ENCODE data around the gene ZNF512B.
"Not testable (repeated sequence)": the region's sequence is repeated elsewhere in the genome, so short reads cannot be mapped to it uniquely, and the experiment has no call there.

Gene ZNF512B, protein sequence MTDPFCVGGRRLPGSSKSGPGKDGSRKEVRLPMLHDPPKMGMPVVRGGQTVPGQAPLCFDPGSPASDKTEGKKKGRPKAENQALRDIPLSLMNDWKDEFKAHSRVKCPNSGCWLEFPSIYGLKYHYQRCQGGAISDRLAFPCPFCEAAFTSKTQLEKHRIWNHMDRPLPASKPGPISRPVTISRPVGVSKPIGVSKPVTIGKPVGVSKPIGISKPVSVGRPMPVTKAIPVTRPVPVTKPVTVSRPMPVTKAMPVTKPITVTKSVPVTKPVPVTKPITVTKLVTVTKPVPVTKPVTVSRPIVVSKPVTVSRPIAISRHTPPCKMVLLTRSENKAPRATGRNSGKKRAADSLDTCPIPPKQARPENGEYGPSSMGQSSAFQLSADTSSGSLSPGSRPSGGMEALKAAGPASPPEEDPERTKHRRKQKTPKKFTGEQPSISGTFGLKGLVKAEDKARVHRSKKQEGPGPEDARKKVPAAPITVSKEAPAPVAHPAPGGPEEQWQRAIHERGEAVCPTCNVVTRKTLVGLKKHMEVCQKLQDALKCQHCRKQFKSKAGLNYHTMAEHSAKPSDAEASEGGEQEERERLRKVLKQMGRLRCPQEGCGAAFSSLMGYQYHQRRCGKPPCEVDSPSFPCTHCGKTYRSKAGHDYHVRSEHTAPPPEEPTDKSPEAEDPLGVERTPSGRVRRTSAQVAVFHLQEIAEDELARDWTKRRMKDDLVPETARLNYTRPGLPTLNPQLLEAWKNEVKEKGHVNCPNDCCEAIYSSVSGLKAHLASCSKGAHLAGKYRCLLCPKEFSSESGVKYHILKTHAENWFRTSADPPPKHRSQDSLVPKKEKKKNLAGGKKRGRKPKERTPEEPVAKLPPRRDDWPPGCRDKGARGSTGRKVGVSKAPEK

DNA sequence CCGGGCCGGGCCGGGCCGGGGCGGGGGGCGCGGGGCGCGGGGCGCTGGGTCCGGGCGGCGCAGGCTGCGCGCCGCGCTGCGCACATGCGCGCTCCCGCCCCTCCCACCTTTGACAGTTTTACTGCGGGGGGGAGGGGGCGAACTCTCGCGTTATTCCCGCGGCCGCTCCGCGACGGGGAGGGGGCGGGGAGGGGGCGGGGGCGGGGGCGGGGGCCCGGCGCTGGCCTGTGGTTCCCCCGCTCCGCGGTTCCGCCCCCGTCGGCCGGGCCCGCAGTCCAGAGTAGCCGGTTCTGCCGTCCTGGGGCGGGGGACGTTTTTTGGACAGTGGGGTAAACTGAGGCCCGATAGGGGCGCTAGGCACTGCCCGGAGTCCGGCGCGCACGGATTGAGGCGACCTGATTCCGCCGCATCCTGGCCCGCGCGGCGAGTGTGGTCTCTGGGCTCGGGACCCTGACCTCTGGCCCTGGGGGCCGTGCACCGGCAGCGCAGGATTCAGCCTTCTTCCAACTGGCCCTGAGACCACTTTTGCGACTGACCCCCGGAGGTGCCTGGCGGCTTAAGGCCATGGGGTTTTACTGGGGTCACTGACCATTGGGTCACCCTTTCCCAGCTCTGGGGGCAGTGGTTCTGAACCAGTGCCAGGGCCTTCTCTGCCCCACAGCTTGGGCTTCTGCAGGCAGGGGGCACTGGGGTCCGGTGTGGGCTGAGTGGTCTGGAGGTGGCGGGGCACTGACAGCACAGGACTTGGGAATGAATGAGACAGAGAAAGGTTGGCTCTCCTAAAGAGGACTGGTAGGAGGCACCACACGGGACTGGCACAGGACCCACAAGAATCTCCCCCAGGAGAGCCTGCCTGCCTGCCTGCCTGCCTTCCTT, at the start of gene ZNF512B:
TSS of gene ZNF512B (minus strand) at position 93 of the 876 bp plus-strand sequence. CDS start 1,980 bp downstream, outside the sequence.
- peak; percentile 64 for DNase-seq

DNA sequence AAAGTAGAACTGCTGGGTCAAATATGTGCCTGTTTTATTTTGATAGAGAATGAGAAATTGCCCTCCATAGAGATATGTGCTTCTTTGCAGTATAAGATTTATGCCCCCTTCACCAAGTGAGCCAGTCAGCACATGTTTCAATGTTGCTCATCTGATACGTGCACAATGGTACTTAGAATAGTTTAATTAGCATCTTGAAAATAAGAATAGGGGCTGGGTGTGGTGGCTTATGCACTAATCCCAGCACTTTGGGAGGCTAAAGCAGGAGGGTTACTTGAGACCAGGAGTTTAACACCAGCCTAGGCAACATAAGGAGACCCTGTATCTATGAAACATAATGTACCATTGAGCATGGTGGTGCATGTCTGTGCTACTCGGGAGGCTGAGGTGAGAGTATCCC, 45.9 kb upstream of the ZNF512B start:
- no peak for DNase-seq

DNA sequence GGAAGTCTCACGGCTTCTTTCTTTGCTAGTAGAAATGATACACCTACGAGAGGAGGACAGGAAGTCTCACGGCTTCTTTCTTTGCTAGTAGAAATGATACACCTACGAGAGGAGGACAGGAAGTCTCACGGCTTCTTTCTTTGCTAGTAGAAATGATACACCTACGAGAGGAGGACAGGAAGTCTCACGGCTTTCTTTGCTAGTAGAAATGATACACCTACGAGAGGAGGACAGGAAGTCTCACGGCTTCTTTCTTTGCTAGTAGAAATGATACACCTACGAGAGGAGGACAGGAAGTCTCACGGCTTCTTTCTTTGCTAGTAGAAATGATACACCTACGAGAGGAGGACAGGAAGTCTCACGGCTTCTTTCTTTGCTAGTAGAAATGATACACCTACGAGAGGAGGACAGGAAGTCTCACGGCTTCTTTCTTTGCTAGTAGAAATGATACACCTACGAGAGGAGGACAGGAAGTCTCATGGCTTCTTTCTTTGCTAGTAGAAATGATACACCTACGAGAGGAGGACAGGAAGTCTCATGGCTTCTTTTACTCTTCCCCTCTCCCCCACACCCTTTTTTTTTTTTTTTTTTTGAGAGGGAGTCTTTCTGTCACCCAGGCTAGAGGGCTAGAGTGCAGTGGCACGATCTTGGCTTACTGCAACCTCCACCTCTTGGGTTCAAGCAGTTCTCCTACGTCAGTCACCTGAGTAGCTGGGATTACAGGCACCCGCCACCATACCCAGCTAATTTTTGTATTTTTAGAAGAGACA, 42.8 kb upstream of the ZNF512B start:
- DNase-seq: not testable (repeated sequence)

DNA sequence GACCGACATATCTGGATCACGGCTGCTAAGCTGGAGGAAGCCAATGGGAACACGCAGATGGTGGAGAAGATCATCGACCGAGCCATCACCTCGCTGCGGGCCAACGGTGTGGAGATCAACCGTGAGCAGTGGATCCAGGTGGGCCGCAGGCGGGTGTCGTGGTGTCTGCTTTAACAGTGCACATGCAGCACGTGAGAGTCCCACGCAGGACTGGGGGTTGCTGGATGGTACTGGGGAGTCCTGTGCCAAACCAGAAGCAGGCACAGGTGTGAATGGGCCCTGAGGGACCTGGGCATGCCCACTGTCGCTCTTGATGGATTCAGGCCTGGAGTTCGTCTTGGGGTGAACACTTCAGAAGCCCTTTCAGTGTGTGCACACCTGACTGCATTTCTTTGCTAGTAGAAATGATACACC, 41.6 kb upstream of the ZNF512B start:
- no peak for DNase-seq

DNA sequence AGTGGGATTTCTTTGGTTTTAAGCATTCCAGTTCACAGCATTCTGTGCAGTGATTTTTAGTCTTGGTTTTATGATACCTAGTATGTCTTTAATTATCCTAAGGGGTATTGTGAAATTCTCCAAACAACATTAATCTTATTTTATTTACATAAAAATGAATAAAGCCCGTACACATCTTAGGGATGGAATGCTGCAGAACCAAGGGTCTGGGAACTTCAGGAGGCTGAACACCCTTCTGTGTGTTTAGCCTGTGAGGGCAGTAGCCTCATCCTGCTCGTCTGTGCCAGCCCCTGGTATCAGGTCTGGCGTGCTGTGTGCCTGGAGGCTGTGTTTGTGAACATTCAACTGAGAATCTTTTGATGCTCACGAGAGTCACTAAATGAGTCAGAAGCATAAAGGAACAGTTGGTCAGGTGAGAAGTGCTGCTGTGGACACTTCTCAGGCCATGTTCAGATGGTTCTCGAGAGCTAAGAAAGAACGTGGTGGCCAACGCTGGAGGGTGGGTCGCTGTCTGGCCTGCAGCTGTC, 41.0 kb upstream of the ZNF512B start:
- no peak for DNase-seq

DNA sequence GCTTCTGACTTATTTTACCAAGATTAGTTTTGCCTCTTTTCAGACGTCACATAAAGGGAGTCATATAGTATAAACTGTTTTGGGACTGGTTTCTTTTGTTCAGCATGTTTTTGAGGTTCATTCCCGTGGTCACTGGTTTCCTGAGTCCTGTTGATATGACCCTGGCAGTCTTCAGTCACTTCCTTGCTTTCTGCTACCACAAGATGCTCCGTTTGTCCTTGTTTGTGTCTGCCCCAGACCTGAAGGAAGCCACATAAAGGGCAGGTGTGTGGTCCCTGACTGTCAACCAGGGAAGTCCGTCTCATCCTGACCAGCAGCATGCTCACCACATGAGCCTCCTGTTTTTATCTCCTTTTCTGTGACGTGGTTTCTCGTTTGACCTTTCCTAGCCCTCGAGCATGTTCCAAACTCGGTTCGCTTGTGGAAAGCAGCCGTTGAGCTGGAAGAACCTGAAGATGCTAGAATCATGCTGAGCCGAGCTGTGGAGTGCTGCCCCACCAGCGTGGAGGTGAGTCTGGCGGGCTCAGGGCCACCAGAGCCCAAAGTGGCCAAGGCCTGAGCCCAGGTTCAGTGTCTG, 40.2 kb upstream of the ZNF512B start:
- DNase-seq: no peak

DNA sequence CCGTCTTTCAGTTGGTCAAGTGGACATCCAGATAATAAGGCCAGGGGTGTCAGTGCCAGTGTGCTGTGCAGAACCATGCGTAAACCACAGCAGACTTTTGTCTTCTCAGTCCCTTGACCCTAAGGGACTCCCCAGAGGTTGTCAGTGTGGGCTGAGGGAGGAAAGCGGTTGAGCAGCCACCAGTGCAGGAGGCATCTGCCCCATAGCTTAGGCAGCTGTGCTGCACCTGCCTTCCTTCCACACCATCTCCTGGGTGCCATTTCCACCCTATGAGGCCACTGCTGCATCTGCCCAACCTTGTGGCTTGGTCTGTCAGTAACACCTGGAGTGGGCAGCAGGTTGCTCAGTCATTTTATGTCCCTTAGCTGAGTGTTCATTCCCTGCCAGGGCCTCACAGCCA, 37.2 kb upstream of the ZNF512B start:
- no peak for DNase-seq

DNA sequence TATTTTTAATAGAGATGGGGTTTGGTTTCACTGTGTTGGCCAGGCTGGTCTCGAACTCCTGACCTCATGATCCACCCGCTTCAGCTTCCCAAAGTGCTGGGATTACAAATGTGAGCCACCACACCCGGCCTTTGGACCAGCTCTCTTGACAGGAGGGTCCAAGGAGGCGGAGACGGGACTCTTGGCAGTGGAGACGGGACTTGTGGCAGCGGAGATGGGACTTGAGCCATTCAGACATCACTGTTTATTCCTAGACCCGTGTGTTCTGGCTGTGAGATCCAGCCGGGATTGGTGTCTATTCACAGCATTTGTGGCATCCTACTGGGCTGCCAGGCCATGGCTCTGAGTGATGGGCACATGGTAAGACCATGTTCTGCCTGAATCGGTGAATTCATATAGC, 36.8 kb upstream of the ZNF512B start:
- DNase-seq: no peak

DNA sequence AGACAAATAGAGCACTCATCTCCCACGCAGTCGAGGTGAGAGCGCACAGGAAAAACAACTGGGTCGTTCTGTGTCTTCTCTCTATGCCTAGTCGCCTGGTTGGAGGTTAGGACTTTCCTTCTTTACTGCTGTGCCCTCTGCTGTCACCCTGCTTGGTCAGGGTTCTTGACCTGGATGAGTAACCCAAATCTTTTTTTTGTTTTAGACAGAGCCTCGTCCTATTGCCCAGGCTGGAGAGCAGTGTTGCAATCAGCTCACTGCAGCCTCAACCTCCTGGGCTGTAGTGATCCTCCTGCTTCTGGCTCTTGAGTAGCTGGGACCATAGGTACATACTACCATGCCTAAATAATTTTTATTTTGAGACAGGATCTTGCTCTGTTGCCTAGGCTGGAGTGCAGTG, 35.7 kb upstream of the ZNF512B start:
- DNase-seq: no peak

DNA sequence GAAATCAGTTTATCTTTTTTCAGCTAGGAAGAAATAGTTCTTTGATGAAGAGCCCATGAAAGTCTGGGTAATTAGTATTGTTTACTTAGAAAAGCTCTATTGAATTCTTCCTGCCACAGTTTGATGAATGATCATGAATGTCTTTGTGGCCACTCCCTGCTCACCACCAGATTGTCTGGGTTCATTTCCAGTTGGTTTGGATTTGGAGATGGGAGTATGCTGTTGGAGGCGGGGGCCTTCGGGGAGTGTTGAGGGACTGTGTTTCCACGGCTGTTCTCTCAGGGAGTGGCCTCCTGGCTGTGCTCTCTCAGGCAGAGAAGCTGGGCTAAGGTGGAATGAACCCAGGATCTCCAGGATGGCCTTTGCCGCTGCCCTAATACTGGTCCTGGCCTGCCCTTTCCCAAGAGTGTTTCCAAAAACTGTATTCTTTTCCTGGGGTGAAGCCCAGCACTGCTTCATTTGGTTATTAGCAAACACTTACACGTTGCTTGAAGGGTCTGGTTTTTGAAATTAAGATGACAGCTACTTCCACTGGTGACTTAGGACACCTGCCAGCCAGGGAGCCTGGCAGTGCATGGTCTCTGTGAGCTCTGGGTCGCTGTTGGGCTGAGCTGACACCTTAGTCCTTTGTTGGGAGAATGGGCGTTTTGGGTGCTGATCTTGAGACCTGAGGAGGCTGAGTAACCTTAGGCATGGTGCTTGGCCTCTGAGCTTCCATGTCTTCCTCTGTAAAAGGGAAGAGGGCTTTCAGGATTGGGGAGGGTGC, 34.4 kb upstream of the ZNF512B start:
- DNase-seq: no peak

DNA sequence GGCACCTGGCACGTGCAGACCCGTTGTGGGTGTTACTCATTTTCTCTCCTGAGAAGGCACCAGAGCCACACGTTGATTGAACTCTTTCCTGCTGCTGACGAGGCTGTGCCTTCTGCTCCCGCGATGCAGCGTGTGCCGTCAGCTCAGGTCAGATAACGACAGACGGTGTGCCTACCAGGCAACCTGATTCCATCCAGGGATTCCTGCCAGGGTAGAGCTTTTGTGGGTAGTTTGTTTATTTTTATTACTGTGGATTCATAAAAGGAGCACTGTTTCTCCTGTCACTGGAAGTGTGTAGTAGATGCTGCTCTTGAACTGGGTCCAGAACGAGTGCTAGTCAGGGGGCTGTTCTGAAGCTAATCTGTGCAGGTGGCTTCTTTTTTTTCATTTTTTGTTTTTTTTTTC, 31.9 kb upstream of the ZNF512B start:
- DNase-seq: peak; percentile 60

DNA sequence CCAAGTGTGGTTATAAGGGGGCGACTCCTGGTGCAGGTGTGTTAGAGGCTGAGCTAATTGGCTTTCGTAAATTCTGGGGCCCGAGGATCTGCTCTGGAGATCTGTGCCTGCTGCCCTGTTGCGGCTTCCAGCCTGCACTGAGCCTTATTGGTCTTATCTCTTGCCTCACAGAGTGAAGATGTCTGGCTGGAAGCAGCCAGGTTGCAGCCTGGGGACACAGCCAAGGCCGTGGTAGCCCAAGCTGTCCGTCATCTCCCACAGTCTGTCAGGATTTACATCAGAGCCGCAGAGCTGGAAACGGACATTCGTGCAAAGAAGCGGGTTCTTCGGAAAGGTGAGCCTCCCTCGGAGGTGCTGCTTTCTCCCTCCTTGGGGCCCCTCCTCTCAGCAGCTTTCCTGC, 31.2 kb upstream of the ZNF512B start:
- no peak for DNase-seq

DNA sequence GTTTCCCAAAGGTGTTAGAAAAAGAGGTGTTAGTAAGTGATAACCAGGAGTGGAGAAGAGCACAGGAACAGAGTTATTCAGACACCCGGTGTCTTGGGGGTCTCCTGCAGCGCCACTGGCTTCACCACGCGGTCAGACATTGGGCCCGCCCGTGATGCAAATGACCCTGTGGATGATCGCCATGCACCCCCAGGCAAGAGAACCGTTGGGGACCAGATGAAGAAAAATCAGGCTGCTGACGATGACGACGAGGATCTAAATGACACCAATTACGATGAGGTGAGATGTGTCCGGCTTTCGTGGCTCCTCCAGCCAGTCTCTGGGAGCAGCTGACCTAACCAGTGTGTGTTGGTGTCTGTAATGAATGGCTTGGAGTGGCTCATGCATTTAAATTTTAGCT, 13.2 kb upstream of the ZNF512B start:
- DNase-seq: no peak

DNA sequence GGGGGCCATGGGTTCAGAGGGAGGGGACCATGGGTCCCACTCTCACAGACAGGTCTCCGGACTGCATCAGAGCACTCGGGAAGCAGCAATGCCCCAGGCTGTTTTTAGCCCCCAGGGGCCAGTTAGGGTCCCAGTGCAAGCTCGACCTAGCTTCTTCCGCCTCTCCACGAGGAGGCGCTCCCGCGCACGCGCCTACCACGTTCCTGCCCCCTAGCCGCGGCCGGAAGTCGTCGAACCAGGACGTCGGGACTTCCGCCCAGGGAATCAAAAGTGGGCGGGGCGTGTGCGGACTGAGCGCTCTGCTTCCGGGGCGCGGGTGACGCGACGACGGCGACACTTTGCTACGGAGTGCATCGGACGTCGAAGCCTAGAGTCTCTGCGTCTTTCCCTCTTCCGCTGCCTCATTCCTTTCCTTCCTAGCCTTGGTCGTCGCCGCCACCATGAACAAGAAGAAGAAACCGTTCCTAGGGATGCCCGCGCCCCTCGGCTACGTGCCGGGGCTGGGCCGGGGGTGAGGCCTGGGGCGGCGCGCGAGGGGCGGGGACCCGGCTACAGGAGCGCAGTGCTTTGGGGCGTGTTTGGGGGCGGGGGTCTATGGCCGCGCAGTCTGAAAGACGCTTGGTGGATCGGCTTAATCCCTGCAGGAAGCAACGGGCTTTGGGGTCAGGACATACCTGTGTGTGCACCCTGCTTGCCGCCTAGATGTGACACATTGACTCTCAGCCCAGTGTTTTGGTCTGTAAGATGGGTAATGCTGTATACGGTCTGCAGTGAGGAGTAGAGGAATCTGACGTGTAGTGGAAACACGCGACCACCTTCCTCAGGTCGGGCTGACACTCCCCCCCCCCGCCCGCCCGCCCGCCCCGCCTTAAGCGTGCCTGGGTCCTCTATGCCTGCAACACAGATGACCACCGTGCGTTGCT, 11.3 kb upstream of the ZNF512B start, which contains the start of gene PRPF6:
TSS of gene PRPF6 (plus strand) at position 327 of the 923 bp plus-strand sequence. CDS start at position 441, 114 bp downstream.
- DNase-seq: peak; percentile 94

DNA sequence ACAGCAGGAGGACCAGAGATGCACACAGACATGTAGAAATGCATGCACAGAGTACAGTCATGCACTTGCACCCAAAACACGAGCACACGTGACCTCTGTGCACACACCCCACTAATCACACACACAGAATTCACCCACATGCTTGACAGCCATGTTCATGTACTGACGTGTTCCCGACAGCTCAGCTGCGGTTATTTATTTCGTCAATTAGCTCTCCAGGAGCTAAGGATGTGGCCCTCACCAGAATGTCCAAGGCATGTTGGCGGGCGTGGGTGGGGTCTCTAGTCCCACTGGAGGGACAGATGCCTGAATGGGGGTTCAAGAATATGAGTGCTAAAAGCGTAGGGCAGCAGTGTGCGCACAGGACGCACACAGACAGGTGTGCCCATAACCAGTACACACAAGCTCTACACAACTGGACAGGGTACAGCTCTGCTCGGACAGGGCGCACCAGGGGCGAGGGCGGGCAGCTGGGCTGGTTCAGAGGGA, 10.6 kb upstream of the ZNF512B start:
- DNase-seq: no peak

DNA sequence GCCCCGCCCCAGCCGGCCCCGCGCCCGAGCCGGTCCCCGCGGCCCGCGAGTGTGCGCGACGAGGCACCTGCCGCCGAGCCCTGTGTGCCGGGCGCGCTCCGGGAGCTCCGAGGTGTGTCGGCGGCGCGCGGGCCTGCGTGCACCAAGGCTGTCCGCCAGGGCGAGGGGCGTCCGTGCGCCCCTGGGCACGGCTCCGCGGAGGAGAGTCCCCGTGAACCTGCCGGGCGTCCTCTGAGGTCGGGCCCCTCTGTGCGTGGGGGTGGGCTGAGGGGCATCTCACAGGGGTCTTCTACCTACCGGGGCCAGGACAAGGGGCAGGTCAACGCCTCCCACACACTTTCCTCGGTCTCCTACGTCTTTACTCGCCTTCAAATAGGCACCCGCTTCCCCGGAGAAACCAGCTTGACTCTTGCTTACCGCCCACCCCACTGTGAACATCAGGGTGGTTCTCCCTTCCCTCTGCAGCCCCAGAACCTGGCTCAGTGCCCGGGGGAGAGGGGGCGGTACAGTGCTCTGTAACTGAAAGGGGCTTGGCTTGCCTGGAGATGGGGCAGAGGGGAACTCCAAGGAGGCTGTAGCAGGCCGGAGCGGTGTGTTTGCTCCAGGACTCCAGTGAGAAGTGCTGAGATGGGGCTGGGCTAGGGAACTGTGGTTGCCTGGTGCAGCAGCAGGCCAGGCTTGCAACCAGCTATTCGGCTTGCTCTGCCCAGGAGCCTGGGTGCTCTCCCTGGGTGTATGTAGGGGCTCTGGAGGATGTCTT, 10.0 kb upstream of the ZNF512B start, which contains the start of gene SAMD10:
TSS of gene SAMD10 (minus strand) at position 86 of the 760 bp plus-strand sequence. CDS start 175 bp downstream, outside the sequence.
- DNase-seq: peak; percentile 75

DNA sequence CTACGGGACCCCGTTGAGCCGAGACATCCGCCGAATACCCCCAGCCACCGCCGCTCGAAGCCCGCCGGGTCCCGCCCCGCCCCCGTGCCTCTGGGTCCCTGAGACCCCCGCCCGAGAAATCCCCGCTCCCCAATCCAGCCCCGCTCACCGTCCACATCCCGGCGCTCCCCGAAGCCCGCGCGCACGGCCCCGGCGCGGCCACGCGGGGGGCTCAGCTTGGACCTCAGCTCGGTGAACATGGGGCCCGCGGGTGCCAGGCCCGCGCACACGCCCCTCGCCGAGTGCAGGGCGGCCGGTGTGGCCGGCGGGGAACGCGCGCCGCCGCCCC, 9.5 kb upstream of the ZNF512B start:
- DNase-seq: no peak
